K562 (cell line): ENCODE measurements around the gene SMYD1. TPM values are rescaled to one million over a fixed set of nuclear protein-coding genes. Genes with fewer than 3 reads are reported as not detected.

Experiments used
- ATAC-seq: fragments of 200-7000 bp; cut with Tn5 transposase; 3 replicates; pipeline ENCODE4 v1.9.1; 2020; ENCODE audit warnings: moderate library complexity
- BruUV-seq: library from RNA; stranded (reverse); fragments of 400-500 nt; replicated peaks from 2 replicates; lab custom pipeline; 2021; lab: Mats Ljungman, UMichigan
- CTCF ChIA-PET: fragments of 300-600 bp; formaldehyde crosslinking; extraction: SDS; loops from one replicate; lab custom pipeline; 2021; ENCODE audit warnings: low intra/inter-chr PET ratio; lab: Yijun Ruan, JAX
- POLR2A ChIA-PET: fragments of 300-600, 350-650 bp; sonication (Branson Sonifier 250); formaldehyde crosslinking; extraction: SDS; loops from one replicate; lab custom pipeline; 2021; ENCODE audit warnings: antibody characterized with exemption, inconsistent platforms; lab: Yijun Ruan, JAX
- DNase-seq, 4 experiments: peaks; one replicate each; pipeline versions ENCODE4 v3.0.0 to v3.0.0-alpha.2; 2011 to 2018; ENCODE audit warnings: low spot score in 3 of 4, mixed read lengths in 3 of 4; ENCODE audit errors: extremely low read depth in 1 of 4
- FAIRE-seq: peaks from 2 replicates; lab custom pipeline; 2011; peaks lifted over from hg19 to GRCh38; lab: Jason Lieb, UNC
- H2AFZ ChIP-seq: 2 replicates; pipeline ENCODE4 v1.6.0; 2011; ENCODE audit warnings: low read depth, low read length, control low read depth, inconsistent platforms
- H3K27ac ChIP-seq: fragments of 200-600 bp; 3 replicates; pipeline ENCODE4 v1.8.0; 2011; ENCODE audit warnings: low read depth, mild to moderate bottlenecking, control low read depth, inconsistent platforms, low read length, moderate library complexity, mixed read lengths; ENCODE audit errors: extremely low read depth
- H3K27me3 ChIP-seq, 2 experiments: fragments of 300-600 bp in 1 of 2; 2 replicates in 1 of 2; 3 replicates in 1 of 2; pipeline versions ENCODE4 v1.6.0 to v1.8.0; 2011; ENCODE audit warnings: inconsistent platforms in 2 of 2, low read length in 2 of 2, mild to moderate bottlenecking in 1 of 2, mixed read lengths in 1 of 2, moderate library complexity in 1 of 2; ENCODE audit not compliant: control insufficient read depth in 2 of 2, insufficient read depth in 2 of 2
- H3K36me3 ChIP-seq: fragments of 300-600 bp; 3 replicates; pipeline ENCODE4 v1.8.0; 2011; ENCODE audit warnings: mild to moderate bottlenecking, low read length, inconsistent platforms; ENCODE audit not compliant: control insufficient read depth, insufficient read depth
- H3K4me1 ChIP-seq, 2 experiments: fragments of 200-600 bp in 1 of 2; replicated peaks in 1 of 2; 2 replicates in 1 of 2; 3 replicates in 1 of 2; pipeline versions ENCODE4 v1.5.1 to v1.8.0; 2011; ENCODE audit warnings: inconsistent platforms in 2 of 2, low read length in 2 of 2, mild to moderate bottlenecking in 1 of 2, mixed read lengths in 1 of 2, moderate library complexity in 1 of 2; ENCODE audit not compliant: control insufficient read depth in 2 of 2, insufficient read depth in 2 of 2
- H3K4me2 ChIP-seq: 2 replicates; pipeline ENCODE4 v1.6.1; 2011; ENCODE audit warnings: low read length, control low read depth, inconsistent platforms, mixed read lengths; ENCODE audit not compliant: insufficient read depth
- H3K4me3 ChIP-seq: fragments of 200-600 bp; sonication (generic), shearing (Covaris generic); 2 replicates; pipeline ENCODE4 v1.5.1; 2016; ENCODE audit warnings: control low read depth, inconsistent platforms
- H3K79me2 ChIP-seq: fragments of 200-600 bp; 3 replicates; pipeline ENCODE4 v1.8.0; 2011; ENCODE audit warnings: low read length, inconsistent platforms; ENCODE audit not compliant: control insufficient read depth, insufficient read depth
- H3K9ac ChIP-seq, 2 experiments: 2 replicates each; pipeline versions ENCODE4 v1.6.0 to v1.6.1; 2011; ENCODE audit warnings: low read depth in 2 of 2, low read length in 2 of 2, control low read depth in 1 of 2, inconsistent platforms in 1 of 2, mild to moderate bottlenecking in 1 of 2, mixed read lengths in 1 of 2; ENCODE audit not compliant: insufficient read depth in 1 of 2
- H3K9me1 ChIP-seq: one replicate; pipeline ENCODE4 v1.6.0; 2011; ENCODE audit warnings: inconsistent platforms, mild to moderate bottlenecking, low read length, moderate library complexity; ENCODE audit not compliant: control insufficient read depth, insufficient read depth
- H3K9me3 ChIP-seq: replicated peaks from 2 replicates; pipeline ENCODE4 v1.5.1; 2011; ENCODE audit warnings: low read depth, low read length, inconsistent platforms; ENCODE audit not compliant: control insufficient read depth, insufficient read depth
- H4K20me1 ChIP-seq: replicated peaks from 2 replicates; pipeline ENCODE4 v1.6.1; 2011; ENCODE audit warnings: low read length, inconsistent platforms, mixed read lengths; ENCODE audit not compliant: control insufficient read depth, insufficient read depth
- ARHGAP35 ChIP-seq: fragments of 450-650 bp; IDR thresholded peaks from 2 replicates; pipeline ENCODE4 v1.6.1; 2018; ENCODE audit not compliant: partially characterized antibody
- CAMTA2 ChIP-seq: fragments of 250-450 bp; sonication (Bioruptor Pico); conservative IDR thresholded peaks from 2 replicates; pipeline ENCODE4 v1.5.1; 2022
- GTF2F1 ChIP-seq: IDR thresholded peaks from 2 replicates; pipeline ENCODE4 v1.6.1; 2011; ENCODE audit warnings: low read depth, low read length, improper control_type of control experiment
- HDAC3 ChIP-seq: fragments of 450-650 bp; IDR thresholded peaks from 2 replicates; pipeline ENCODE4 v1.6.1; 2018; ENCODE audit warnings: borderline replicate concordance, mild to moderate bottlenecking, moderate library complexity; ENCODE audit not compliant: partially characterized antibody
- IRF2 ChIP-seq: sonication (generic); formaldehyde crosslinking; IDR thresholded peaks from 2 replicates; pipeline ENCODE4 v1.8.1; 2022; ENCODE audit warnings: mild to moderate bottlenecking, missing genetic modification reagents
- NFE2 ChIP-seq: IDR thresholded peaks from 2 replicates; pipeline ENCODE4 v1.6.1; 2014; ENCODE audit warnings: antibody characterized with exemption, low read depth
- PCBP1 ChIP-seq: fragments of 200-400 bp; formaldehyde crosslinking; IDR thresholded peaks from 2 replicates; pipeline ENCODE4 v1.6.1; 2018; ENCODE audit warnings: mild to moderate bottlenecking, low read depth, low read length; ENCODE audit not compliant: poor library complexity, severe bottlenecking
- TAF15 ChIP-seq: fragments of 200-400 bp; formaldehyde crosslinking; IDR thresholded peaks from 2 replicates; pipeline ENCODE4 v1.6.1; 2017; ENCODE audit warnings: mild to moderate bottlenecking, low read depth, low read length, moderate library complexity
- TBP ChIP-seq: optimal IDR thresholded peaks from 2 replicates; pipeline ENCODE3; 2011; ENCODE audit warnings: low read depth, low read length, improper control_type of control experiment
- ZC3H8 ChIP-seq: fragments of 450-650 bp; IDR thresholded peaks from 2 replicates; pipeline ENCODE4 v1.6.1; 2017
- ZNF507 ChIP-seq: conservative IDR thresholded peaks from 2 replicates; pipeline ENCODE4 v1.6.1; 2017; ENCODE audit warnings: missing genetic modification characterization, missing compliant biosample characterization
- WGBS: fragments of 100-300 bp; shearing (Covaris generic); methylation state at CpG from one replicate; pipeline ENCODE4 v1.1.6; 2016; ENCODE audit warnings: low coverage, mixed read lengths; ENCODE audit not compliant: insufficient coverage; ENCODE audit errors: missing lambda C conversion rate; 5-methylcytosine and 5-hydroxymethylcytosine counted together
- in situ Hi-C: fragments of 300-500 bp; cut with MboI; formaldehyde crosslinking; loops from 4 replicates; pipeline ENCODE4 v1.15.0; 2018; ENCODE audit warnings: inconsistent platforms, mixed read lengths
- intact Hi-C: fragments of 100-400 bp; cut with micrococcal nuclease; formaldehyde crosslinking; loops from 2 replicates; pipeline ENCODE4 v1.14.2; 2022
- polyA plus RNA-seq, 8 experiments: library from polyadenylated mRNA; depleted of rRNA in 4 of 8; stranded (reverse) in 5 of 8; unstranded in 3 of 8; fragments of >200 nt; fragmentation: Nextera tagmentation in 2 of 8; fragmentation: Illumina TruSeq in 1 of 8; extraction: Ambion mirVana in 2 of 8; extraction: Trizol in 1 of 8; gene quantifications; 2 replicates each; pipeline versions ENCODE4 v1.2.1 to v1.2.3, GENCODE V29; 2011 to 2014; ENCODE audit warnings: inconsistent platforms in 1 of 8, missing spikeins in 1 of 8
- total RNA-seq, 7 experiments: library from RNA; depleted of rRNA in 6 of 7; stranded (reverse); fragments of >200 nt in 6 of 7; fragmentation: Illumina TruSeq in 2 of 7; extraction: Trizol in 2 of 7; gene quantifications; 2 replicates each; pipeline versions ENCODE4 v1.2.1 to v1.2.3, GENCODE V29; 2011 to 2021; ENCODE audit warnings: low replicate concordance in 1 of 7
- TF ChIP-seq, protein P1 (sequence below): fragments of 450-650 bp; formaldehyde crosslinking; IDR thresholded peaks from 2 replicates; pipeline ENCODE4 v1.4.0; 2022; ENCODE audit warnings: missing genetic modification characterization

The SMYD1 gene
- total and polyA plus RNA-seq, 9 of the 15 experiments (the other 6 are each of a cell fraction or from before 2014, with no cell fraction given): not detected

GRCh38 chr2:88032070-88032702 lies 35.4 kb upstream of the SMYD1 start (continued):
- TF ChIP-seq GTF2F1 (no peak), IRF2 (CRISPR knock-in tag) (no peak), TAF15 (no peak), ZNF507 (no peak), ZC3H8 (no peak), CAMTA2 (no peak), PCBP1 (no peak)
- TF ChIP-seq, protein P1, sequence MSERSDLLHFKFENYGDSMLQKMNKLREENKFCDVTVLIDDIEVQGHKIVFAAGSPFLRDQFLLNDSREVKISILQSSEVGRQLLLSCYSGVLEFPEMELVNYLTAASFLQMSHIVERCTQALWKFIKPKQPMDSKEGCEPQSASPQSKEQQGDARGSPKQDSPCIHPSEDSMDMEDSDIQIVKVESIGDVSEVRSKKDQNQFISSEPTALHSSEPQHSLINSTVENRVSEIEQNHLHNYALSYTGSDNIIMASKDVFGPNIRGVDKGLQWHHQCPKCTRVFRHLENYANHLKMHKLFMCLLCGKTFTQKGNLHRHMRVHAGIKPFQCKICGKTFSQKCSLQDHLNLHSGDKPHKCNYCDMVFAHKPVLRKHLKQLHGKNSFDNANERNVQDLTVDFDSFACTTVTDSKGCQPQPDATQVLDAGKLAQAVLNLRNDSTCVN (CRISPR knock-in tag): no peak

GRCh38 chr2:88036182-88036581 lies 31.4 kb upstream of the SMYD1 start:
- no peak overlapping the region for H3K9ac ChIP-seq

More at GRCh38 chr2:88036182-88036581, 31.4 kb upstream of the SMYD1 start:
- no peaks in the 10 kb centered on the region; a peak in 1 of 5 replicates for H3K4me1 ChIP-seq
- H3K9me3 ChIP-seq: no peaks in the 10 kb centered on the region
- H3K9me1 ChIP-seq: no peaks in the 10 kb centered on the region
- H2AFZ ChIP-seq: no peak overlapping the region
- intact Hi-C loops: no loop called here
- no peak for DNase-seq
- in situ Hi-C loops: no loop called here
- no peak overlapping the region for H3K27ac ChIP-seq
- no peak for FAIRE-seq
- no peaks in the 10 kb centered on the region for H4K20me1 ChIP-seq
- H3K4me2 ChIP-seq: no peak overlapping the region
- ChIA-PET POLR2A (no interaction called here), CTCF (no interaction called here)
- H3K4me3 ChIP-seq: no peak overlapping the region
- no peak for ATAC-seq
- BruUV-seq: no TSS peak
- WGBS: 37% methylated on average over 2 of the region's 2 CpGs
- no peaks in the 10 kb centered on the region for H3K79me2 ChIP-seq
- H3K36me3 ChIP-seq: no peaks in the 10 kb centered on the region
- H3K27me3 ChIP-seq: no peaks in the 10 kb centered on the region
- TF ChIP-seq ARHGAP35 (no peak), HDAC3 (no peak), TBP (no peak), NFE2 (0 out of 2 replicates have a peak, but pooled peaks have one; percentile 17)
